Thoracic aorta (tissue), 2 donors: Measurements from ENCODE around the gene RHCE. TPM values are rescaled to one million over a fixed set of nuclear protein-coding genes. Genes with fewer than 3 reads are reported as not detected.

Experiments
- ATAC-seq: fragments of 150-250 bp; one replicate; pipeline ENCODE4 v1.8.0; 2017; ENCODE audit warnings: low read depth; ENCODE audit not compliant: insufficient number of reproducible peaks, low FRiP score
- DNase-seq: peaks from one replicate; pipeline ENCODE4 v3.0.0-alpha.2; 2020; ENCODE audit warnings: low spot score
- H3K27ac ChIP-seq, 2 donors: fragments of 200-600 bp; sonication (generic); 1 replicate in 1 of 2; 2 replicates in 1 of 2; pipeline ENCODE4 v1.5.1; 2016; ENCODE audit warnings: mild to moderate bottlenecking in 2 of 2, moderate library complexity in 2 of 2
- H3K27me3 ChIP-seq: fragments of 200-600 bp; sonication (generic); replicated peaks from 2 replicates; pipeline ENCODE4 v1.6.0; 2016; ENCODE audit warnings: mild to moderate bottlenecking; ENCODE audit not compliant: insufficient read depth
- H3K36me3 ChIP-seq: fragments of 200-600 bp; sonication (generic); one replicate; pipeline ENCODE4 v1.5.1; 2016
- H3K4me1 ChIP-seq, 2 donors: fragments of 200-600 bp; sonication (generic); 1 replicate in 1 of 2; 2 replicates in 1 of 2; pipeline versions ENCODE4 v1.5.1 to v1.6.0; 2016; ENCODE audit warnings: low read depth in 2 of 2, mild to moderate bottlenecking in 1 of 2; ENCODE audit not compliant: control insufficient read depth in 1 of 2
- H3K4me3 ChIP-seq: fragments of 200-600 bp; sonication (generic); 2 replicates; pipeline ENCODE4 v1.5.1; 2016; ENCODE audit warnings: mild to moderate bottlenecking
- H3K9me3 ChIP-seq: fragments of 200-600 bp; sonication (generic); 2 replicates; pipeline ENCODE4 v1.5.1; 2016
- CTCF ChIP-seq: fragments of 200-600 bp; sonication (generic); IDR thresholded peaks from one replicate; pipeline ENCODE4 v1.5.1; 2019; ENCODE audit warnings: antibody characterized with exemption
- total RNA-seq, 2 donors: library from RNA; depleted of rRNA; stranded (reverse); fragments of >200 nt; gene quantifications; one replicate each; pipeline versions ENCODE4 v1.1.0 to v1.2.3, GENCODE V29; 2016

Gene RHCE
- total RNA-seq, 2 donors from 2014 or later = not detected

- no peak overlapping the region for H3K27ac ChIP-seq
- H3K27me3 ChIP-seq = no peaks in the 10 kb centered on the region
- no peaks in the 10 kb centered on the region for H3K36me3 ChIP-seq
- TF ChIP-seq CTCF = no peak
- no peak overlapping the region for H3K4me3 ChIP-seq
- no peaks in the 10 kb centered on the region for H3K9me3 ChIP-seq
- peaks cover 0 to 17% of the 10 kb centered on the region in 2 donors for H3K4me1 ChIP-seq
- no peak for DNase-seq
- ATAC-seq = no peak
These were observed 21.6 kb upstream of the RHCE start for GRCh38 chr1:25442178-25442577.

GRCh38 chr1:25439287-25439686, 18.7 kb upstream of the RHCE start:
- TF ChIP-seq CTCF = no peak
- no peak overlapping the region for H3K4me3 ChIP-seq
- H3K27ac ChIP-seq = no peak overlapping the region
- H3K27me3 ChIP-seq = no peaks in the 10 kb centered on the region
- H3K4me1 ChIP-seq = peaks cover 19 to 39% of the 10 kb centered on the region in 2 donors
- DNase-seq (no peak), ATAC-seq (no peak)
- no peaks in the 10 kb centered on the region for H3K36me3 ChIP-seq
- no peaks in the 10 kb centered on the region for H3K9me3 ChIP-seq

- H3K36me3 ChIP-seq = no peaks in the 10 kb centered on the region
- no peak for DNase-seq
- H3K4me3 ChIP-seq = no peak overlapping the region
- H3K27me3 ChIP-seq = no peaks in the 10 kb centered on the region
- TF ChIP-seq CTCF = no peak
- H3K27ac ChIP-seq = no peak overlapping the region
- H3K9me3 ChIP-seq = no peaks in the 10 kb centered on the region
- ATAC-seq = no peak
- H3K4me1 ChIP-seq = peaks cover 26 to 55% of the 10 kb centered on the region in 2 donors
These were observed 17.0 kb upstream of the RHCE start for GRCh38 chr1:25437672-25438071.

GRCh38 chr1:25435397-25436108, 14.9 kb upstream of the RHCE start:
- Histone ChIP-seq H3K4me1 (peaks cover 26 to 55% of the 10 kb centered on the region in 2 donors), H3K9me3 (no peaks in the 10 kb centered on the region), H3K27ac (peak overlapping the region; percentile 12 to 28), H3K4me3 (peak overlapping the region; percentile 21), H3K36me3 (no peaks in the 10 kb centered on the region), H3K27me3 (no peaks in the 10 kb centered on the region)
- DNase-seq (no peak), ATAC-seq (no peak)
- TF ChIP-seq CTCF = no peak

- no peak for DNase-seq
- peak overlapping the region; percentile 1 for H3K4me3 ChIP-seq
- H3K27ac ChIP-seq = peak overlapping the region in 1 of 2 donors; percentile 33
- TF ChIP-seq CTCF = no peak
- H3K9me3 ChIP-seq = no peaks in the 10 kb centered on the region
- H3K27me3 ChIP-seq = no peaks in the 10 kb centered on the region
- ATAC-seq = no peak
- H3K4me1 ChIP-seq = peaks cover 26 to 55% of the 10 kb centered on the region in 2 donors
- no peaks in the 10 kb centered on the region for H3K36me3 ChIP-seq
These were observed 13.0 kb upstream of the RHCE start for GRCh38 chr1:25433389-25434186.
